A673 (cell line): Measurements from ENCODE around the gene FAM131C. TPM values are rescaled to one million over a fixed set of nuclear protein-coding genes. Genes with fewer than 3 reads are reported as not detected.
"Not testable (repeated sequence)": the region's sequence is repeated elsewhere in the genome, so short reads cannot be mapped to it uniquely, and the experiment has no call there.

Experiments used
- BruUV-seq: library from RNA; stranded (reverse); fragments of 400-500 nt; replicated peaks from 2 replicates; lab custom pipeline; 2021; lab: Mats Ljungman, UMichigan
- CTCF ChIA-PET: fragments of 300-600 bp; sonication (Branson Sonifier 250); formaldehyde crosslinking; loops from one replicate; lab custom pipeline; 2022; ENCODE audit warnings: antibody characterized with exemption; lab: Charles Lee
- POLR2A ChIA-PET: fragments of 300-600 bp; sonication (Branson Sonifier 250); formaldehyde crosslinking; loops from one replicate; lab custom pipeline; 2022; ENCODE audit warnings: antibody characterized with exemption; ENCODE audit not compliant: low non-redundant PET; lab: Charles Lee
- DNase-seq: peaks from one replicate; pipeline ENCODE4 v3.0.0-alpha.2; 2015; ENCODE audit warnings: low spot score
- H3K27ac ChIP-seq: fragments of 200-600 bp; sonication (generic); 2 replicates; pipeline ENCODE4 v1.5.1; 2016; ENCODE audit warnings: mixed run types, low read depth, mild to moderate bottlenecking, mixed read lengths, antibody characterized with exemption, low read length; ENCODE audit not compliant: poor library complexity, severe bottlenecking
- H3K27me3 ChIP-seq: fragments of 200-600 bp; sonication (generic); replicated peaks from 2 replicates; pipeline ENCODE4 v1.6.1; 2017; ENCODE audit warnings: mixed run types, low read depth, mild to moderate bottlenecking, mixed read lengths, antibody characterized with exemption, low read length; ENCODE audit not compliant: insufficient read depth, poor library complexity
- H3K36me3 ChIP-seq: fragments of 200-600 bp; sonication (generic); 2 replicates; pipeline ENCODE4 v1.6.1; 2016; ENCODE audit warnings: mixed run types, mild to moderate bottlenecking, mixed read lengths, antibody characterized with exemption, low read length; ENCODE audit not compliant: insufficient read depth, poor library complexity, severe bottlenecking
- H3K4me1 ChIP-seq: fragments of 200-600 bp; sonication (generic); 2 replicates; pipeline ENCODE4 v1.6.1; 2017; ENCODE audit warnings: mixed run types, mild to moderate bottlenecking, mixed read lengths, antibody characterized with exemption, low read length; ENCODE audit not compliant: insufficient read depth, poor library complexity, severe bottlenecking
- H3K4me3 ChIP-seq: fragments of 200-600 bp; sonication (generic); 2 replicates; pipeline ENCODE4 v1.5.1; 2016; ENCODE audit warnings: low read depth, mixed run types, mild to moderate bottlenecking, mixed read lengths, low read length; ENCODE audit not compliant: poor library complexity, severe bottlenecking
- H3K9me3 ChIP-seq: fragments of 200-600 bp; sonication (generic); 2 replicates; pipeline ENCODE4 v1.6.1; 2016; ENCODE audit warnings: mixed run types, low read depth, mild to moderate bottlenecking, mixed read lengths, antibody characterized with exemption, low read length; ENCODE audit not compliant: poor library complexity, severe bottlenecking
- EZH2 ChIP-seq: fragments of 200-600 bp; sonication (generic); IDR thresholded peaks from 2 replicates; pipeline ENCODE4 v1.6.1; 2017; ENCODE audit warnings: borderline replicate concordance, low read depth, mild to moderate bottlenecking, mixed read lengths, antibody characterized with exemption, low read length; ENCODE audit not compliant: poor library complexity, severe bottlenecking
- intact Hi-C: fragments of 100-400 bp; cut with micrococcal nuclease; formaldehyde crosslinking; loops from one replicate; pipeline ENCODE4 v1.10.0; 2022; ENCODE audit not compliant: unreplicated experiment
- total RNA-seq: library from RNA; stranded (reverse); gene quantifications from 2 replicates; pipeline ENCODE4 v1.2.3, GENCODE V29; 2021
- TF ChIP-seq, protein P1 (sequence below): fragments of 300-800, 200-600 bp; sonication (generic); conservative IDR thresholded peaks from 2 replicates; pipeline ENCODE4 v1.5.1; 2017; ENCODE audit warnings: low read depth, mild to moderate bottlenecking, antibody characterized with exemption, low read length, moderate library complexity, mixed read lengths

Gene FAM131C
- total RNA-seq, 1 experiment from 2014 or later: 0.71 TPM

DNA sequence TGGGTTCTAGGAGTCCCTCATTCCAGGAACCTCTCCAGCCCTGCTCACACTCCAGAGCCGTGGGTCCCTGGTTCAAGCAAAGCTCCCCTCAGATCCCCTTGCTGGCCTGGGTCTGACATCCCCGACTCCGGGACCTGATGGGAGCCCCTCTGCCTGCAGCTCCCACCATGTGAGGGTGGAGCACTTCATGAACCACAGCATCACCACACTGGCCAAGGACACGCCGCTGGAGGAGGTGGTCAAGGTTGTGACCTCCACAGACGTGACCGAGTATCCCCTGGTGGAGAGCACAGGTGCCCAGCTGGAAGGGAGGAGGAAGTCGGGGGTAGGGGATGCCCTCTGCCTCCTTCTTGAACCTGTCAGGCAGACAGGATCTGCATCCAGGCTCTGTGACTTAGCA is 41.9 kb downstream of the FAM131C start:
- no peak overlapping the region for H3K4me3 ChIP-seq
- no TSS peak for BruUV-seq
- ChIA-PET CTCF (no interaction called here), POLR2A (no interaction called here)
- no peak for DNase-seq
- H3K36me3 ChIP-seq: no peaks in the 10 kb centered on the region
- peaks cover 7% of the 10 kb centered on the region for H3K4me1 ChIP-seq
- no peaks in the 10 kb centered on the region for H3K9me3 ChIP-seq
- H3K27ac ChIP-seq: no peak overlapping the region
- intact Hi-C loops: no loop called here
- no peaks in the 10 kb centered on the region for H3K27me3 ChIP-seq
- TF ChIP-seq, protein P1, sequence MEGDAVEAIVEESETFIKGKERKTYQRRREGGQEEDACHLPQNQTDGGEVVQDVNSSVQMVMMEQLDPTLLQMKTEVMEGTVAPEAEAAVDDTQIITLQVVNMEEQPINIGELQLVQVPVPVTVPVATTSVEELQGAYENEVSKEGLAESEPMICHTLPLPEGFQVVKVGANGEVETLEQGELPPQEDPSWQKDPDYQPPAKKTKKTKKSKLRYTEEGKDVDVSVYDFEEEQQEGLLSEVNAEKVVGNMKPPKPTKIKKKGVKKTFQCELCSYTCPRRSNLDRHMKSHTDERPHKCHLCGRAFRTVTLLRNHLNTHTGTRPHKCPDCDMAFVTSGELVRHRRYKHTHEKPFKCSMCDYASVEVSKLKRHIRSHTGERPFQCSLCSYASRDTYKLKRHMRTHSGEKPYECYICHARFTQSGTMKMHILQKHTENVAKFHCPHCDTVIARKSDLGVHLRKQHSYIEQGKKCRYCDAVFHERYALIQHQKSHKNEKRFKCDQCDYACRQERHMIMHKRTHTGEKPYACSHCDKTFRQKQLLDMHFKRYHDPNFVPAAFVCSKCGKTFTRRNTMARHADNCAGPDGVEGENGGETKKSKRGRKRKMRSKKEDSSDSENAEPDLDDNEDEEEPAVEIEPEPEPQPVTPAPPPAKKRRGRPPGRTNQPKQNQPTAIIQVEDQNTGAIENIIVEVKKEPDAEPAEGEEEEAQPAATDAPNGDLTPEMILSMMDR: no peak
- TF ChIP-seq EZH2: no peak

DNA sequence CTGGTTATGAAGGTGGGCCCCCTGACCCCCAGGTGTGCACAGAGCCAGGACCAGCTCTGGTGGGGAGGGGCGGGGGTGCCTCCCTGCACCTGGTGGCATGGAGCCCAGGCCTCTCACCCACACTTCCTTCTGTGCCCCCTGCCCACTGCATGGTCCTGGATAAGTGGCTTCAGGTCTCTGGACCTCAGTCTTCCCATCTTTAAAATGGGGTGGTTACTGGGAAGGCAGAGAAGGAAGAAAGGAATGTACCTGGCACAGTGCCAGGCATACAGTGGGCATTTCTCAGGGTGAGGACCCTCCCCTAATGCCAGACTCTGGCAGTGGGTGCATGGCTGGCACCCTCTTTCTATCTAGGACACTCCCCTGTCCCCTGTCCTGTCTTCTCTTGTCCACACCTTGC is 44.2 kb downstream of the FAM131C start:
- BruUV-seq: no TSS peak
- no peak for TF ChIP-seq EZH2
- TF ChIP-seq, protein P1: no peak

DNA sequence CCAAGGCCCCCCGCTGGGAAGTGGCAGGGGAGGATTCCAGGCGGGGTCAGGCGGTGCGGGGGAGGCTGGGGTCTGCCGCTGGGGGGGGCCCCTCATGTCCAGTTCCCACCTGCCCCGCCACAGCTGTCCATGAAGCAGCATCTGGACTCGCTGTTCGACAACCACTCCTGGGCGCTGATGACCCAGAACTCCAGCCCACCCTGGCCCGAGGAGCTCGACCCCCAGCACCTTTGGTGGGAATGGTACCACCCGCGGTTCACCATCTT is 44.5 kb downstream of the FAM131C start:
- H3K36me3 ChIP-seq, H3K4me3 ChIP-seq, POLR2A ChIA-PET, DNase-seq, BruUV-seq, CTCF ChIA-PET, H3K4me1 ChIP-seq, H3K9me3 ChIP-seq, H3K27me3 ChIP-seq, intact Hi-C loops, H3K27ac ChIP-seq: not testable (repeated sequence)

More for the DNA sequence above, 44.2 kb downstream of the FAM131C start:
- POLR2A ChIA-PET: no interaction called here
- Histone ChIP-seq H3K4me3 (no peak overlapping the region), H3K27me3 (no peaks in the 10 kb centered on the region), H3K9me3 (no peaks in the 10 kb centered on the region), H3K4me1 (peaks cover 7% of the 10 kb centered on the region), H3K27ac (no peak overlapping the region), H3K36me3 (no peaks in the 10 kb centered on the region)
- intact Hi-C loops: no loop called here
- CTCF ChIA-PET: no interaction called here
- no peak for DNase-seq

DNA sequence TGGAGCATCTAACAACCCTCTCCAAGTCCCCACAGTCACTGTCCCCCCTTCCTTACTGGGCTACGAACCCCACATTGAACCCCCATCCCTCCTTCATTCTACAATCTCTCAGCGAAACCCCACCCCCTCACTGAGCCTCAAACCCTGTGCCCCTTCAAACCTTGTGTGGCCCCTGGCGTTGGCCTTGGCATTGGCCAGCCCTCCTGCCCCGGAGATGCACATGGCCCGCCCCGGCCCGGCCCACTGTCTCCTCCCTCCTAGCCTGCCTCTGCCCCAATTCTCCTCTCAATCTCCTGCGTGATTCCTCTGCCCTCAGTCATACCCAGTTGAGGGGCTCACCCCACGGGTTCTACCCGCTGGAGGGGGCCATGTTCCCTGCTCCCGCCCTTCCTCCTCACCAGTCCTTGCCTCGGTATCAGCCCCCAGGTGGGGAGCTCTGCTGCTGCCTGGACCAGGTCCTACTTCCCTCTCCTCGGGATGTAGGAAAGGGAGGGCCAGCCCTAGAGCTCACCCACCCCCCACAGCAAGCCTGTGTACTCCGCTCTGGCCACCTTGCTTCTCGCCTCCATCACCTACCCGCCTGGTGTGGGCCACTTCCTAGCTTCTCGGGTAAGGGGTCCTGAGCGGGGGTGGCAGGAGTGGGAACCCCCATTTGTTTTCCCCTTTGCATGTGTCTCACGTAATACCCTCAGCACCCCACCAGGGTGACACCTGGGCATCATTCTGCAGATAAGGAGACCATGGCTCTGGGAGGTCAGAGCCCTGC is 45.0 kb downstream of the FAM131C start:
- no peaks in the 10 kb centered on the region for H3K27me3 ChIP-seq
- H3K9me3 ChIP-seq: no peaks in the 10 kb centered on the region
- no peaks in the 10 kb centered on the region for H3K36me3 ChIP-seq
- no peak overlapping the region for H3K4me3 ChIP-seq
- DNase-seq: no peak
- intact Hi-C loops: no loop called here
- no peak for TF ChIP-seq EZH2
- TF ChIP-seq, protein P1: no peak
- no peak overlapping the region for H3K27ac ChIP-seq
- no TSS peak for BruUV-seq
- POLR2A ChIA-PET: no interaction called here
- H3K4me1 ChIP-seq: peaks cover 7% of the 10 kb centered on the region
- CTCF ChIA-PET: no interaction called here
